ENCODE measurements around the gene PCDHA9.

- no peak for TF ChIP-seq CTCF (IDR thresholded peaks at IDR 0.05)
- TF ChIP-seq POLR2A (IDR thresholded peaks at IDR 0.05), result no peak
Observed at GRCh38 chr5:140883927-140884697, 35.9 kb downstream of the PCDHA9 start.
